Measurements from ENCODE around the gene ZNF425.

DNA sequence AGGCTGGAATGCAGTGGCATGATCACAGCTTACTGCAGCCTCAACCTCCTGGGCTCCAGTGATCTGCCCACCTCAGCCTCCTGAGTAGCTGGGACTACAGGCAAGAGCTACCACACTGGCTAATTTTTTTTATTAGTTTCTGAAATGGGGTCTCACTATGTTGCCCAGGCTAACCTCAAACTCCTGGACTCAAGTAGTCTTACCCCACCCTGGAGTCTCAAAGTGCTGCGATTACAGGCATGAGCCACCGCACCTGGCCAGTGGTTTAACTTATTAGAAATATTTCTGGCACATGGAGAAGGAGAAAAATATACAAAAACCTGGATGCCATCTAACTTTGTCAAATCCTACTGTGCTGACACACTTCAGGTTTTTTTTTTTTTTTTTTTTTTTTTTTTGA is 50.8 kb downstream of the ZNF425 start:
- no peak for TF ChIP-seq ZNF12 (CRISPR knock-in tag; IDR thresholded peaks at IDR 0.05)
- no peak for TF ChIP-seq TBP (optimal IDR thresholded peaks at IDR 0.05; ENCODE audit: low read depth, low read length)

All from K562 (cell line).